Amniotic stem cell (primary cell): ENCODE data around the gene DNAH11.
"Not testable (repeated sequence)": the region's sequence is repeated elsewhere in the genome, so short reads cannot be mapped to it uniquely, and the experiment has no call there.

Experiments
- DNase-seq: peaks from one replicate; lab custom pipeline; 2025; lab: John Stamatoyannopoulos, UW

Gene DNAH11

GRCh38 chr7:21542891-21543527, at the start of gene DNAH11:
TSS of gene DNAH11 (plus strand) at chr7:21543039. CDS start at chr7:21543246, 207 bp downstream.
- no peak for DNase-seq

- no peak for DNase-seq
Measured at GRCh38 chr7:21495731-21496130, 47.1 kb upstream of the DNAH11 start.

GRCh38 chr7:21497072-21497471, 45.8 kb upstream of the DNAH11 start:
- DNase-seq = no peak

- no peak for DNase-seq
Measured at GRCh38 chr7:21500117-21500832, 42.6 kb upstream of the DNAH11 start.

GRCh38 chr7:21504021-21504420, 38.8 kb upstream of the DNAH11 start:
- DNase-seq = no peak

GRCh38 chr7:21507627-21508343, 35.1 kb upstream of the DNAH11 start:
- no peak for DNase-seq

- no peak for DNase-seq
Measured at GRCh38 chr7:21508538-21508937, 34.3 kb upstream of the DNAH11 start.

GRCh38 chr7:21514062-21514461, 28.8 kb upstream of the DNAH11 start:
- DNase-seq = no peak

GRCh38 chr7:21524680-21525079, 18.2 kb upstream of the DNAH11 start:
- no peak for DNase-seq

GRCh38 chr7:21526007-21526406, 16.8 kb upstream of the DNAH11 start:
- DNase-seq = no peak

- no peak for DNase-seq
Measured at GRCh38 chr7:21526448-21526847, 16.4 kb upstream of the DNAH11 start.

GRCh38 chr7:21532485-21532884, 10.4 kb upstream of the DNAH11 start:
- DNase-seq = not testable (repeated sequence)

- DNase-seq = not testable (repeated sequence)
Measured at GRCh38 chr7:21533646-21534045, 9.2 kb upstream of the DNAH11 start.

GRCh38 chr7:21536445-21537118, 6.3 kb upstream of the DNAH11 start:
- DNase-seq = not testable (repeated sequence)

GRCh38 chr7:21538936-21539495, 3.8 kb upstream of the DNAH11 start:
- DNase-seq = no peak

GRCh38 chr7:21543528-21544302, 876 bp downstream of the DNAH11 start:
- no peak for DNase-seq

- no peak for DNase-seq
Measured at GRCh38 chr7:21544303-21544656, 1.4 kb downstream of the DNAH11 start.

GRCh38 chr7:21544715-21545114, 1.9 kb downstream of the DNAH11 start:
- no peak for DNase-seq

GRCh38 chr7:21547501-21547900, 4.7 kb downstream of the DNAH11 start:
- no peak for DNase-seq

- DNase-seq = no peak
Measured at GRCh38 chr7:21548491-21548890, 5.7 kb downstream of the DNAH11 start.

GRCh38 chr7:21550076-21550475, 7.2 kb downstream of the DNAH11 start:
- no peak for DNase-seq
